Astrocyte (in vitro differentiated cells and primary cell): ENCODE results near the gene ROR2. TPM values are rescaled to one million over a fixed set of nuclear protein-coding genes. Genes with fewer than 3 reads are reported as not detected.

Experiments used
- DNase-seq: peaks from one replicate; pipeline ENCODE4 v3.0.0-alpha.2; 2010; ENCODE audit warnings: low read depth
- FAIRE-seq: peaks from 2 replicates; lab custom pipeline; 2011; peaks lifted over from hg19 to GRCh38; lab: Jason Lieb, UNC
- H2AFZ ChIP-seq: 2 replicates; pipeline ENCODE4 v1.6.0; 2012; ENCODE audit warnings: low read depth, low read length, inconsistent platforms
- H3K27ac ChIP-seq: 2 replicates; pipeline ENCODE4 v1.5.1; 2011; ENCODE audit warnings: low read depth, low read length, inconsistent platforms
- H3K27me3 ChIP-seq: 2 replicates; pipeline ENCODE4 v1.6.0; 2011; ENCODE audit warnings: low read length, inconsistent platforms; ENCODE audit not compliant: insufficient read depth
- H3K36me3 ChIP-seq: 2 replicates; pipeline ENCODE4 v1.5.1; 2011; ENCODE audit warnings: low read length, inconsistent platforms; ENCODE audit not compliant: insufficient read depth
- H3K4me1 ChIP-seq: 2 replicates; pipeline ENCODE4 v1.5.1; 2011; ENCODE audit warnings: low read length, inconsistent platforms; ENCODE audit not compliant: insufficient read depth
- H3K4me2 ChIP-seq: 2 replicates; pipeline ENCODE4 v1.6.0; 2012; ENCODE audit warnings: low read length, inconsistent platforms
- H3K4me3 ChIP-seq: 2 replicates; pipeline ENCODE4 v1.5.1; 2011; ENCODE audit warnings: low read depth, mild to moderate bottlenecking, low read length, inconsistent platforms; ENCODE audit not compliant: insufficient read depth
- H3K79me2 ChIP-seq: 2 replicates; pipeline ENCODE4 v1.6.0; 2012; ENCODE audit warnings: mild to moderate bottlenecking, low read length, inconsistent platforms; ENCODE audit not compliant: insufficient read depth
- H3K9ac ChIP-seq: 2 replicates; pipeline ENCODE4 v1.6.0; 2012; ENCODE audit warnings: mild to moderate bottlenecking, low read length, inconsistent platforms
- H3K9me3 ChIP-seq: 2 replicates; pipeline ENCODE4 v1.5.1; 2012; ENCODE audit warnings: low read depth, mild to moderate bottlenecking, low read length, inconsistent platforms; ENCODE audit not compliant: insufficient read depth
- H4K20me1 ChIP-seq: 2 replicates; pipeline ENCODE4 v1.6.0; 2012; ENCODE audit warnings: low read length, inconsistent platforms; ENCODE audit not compliant: insufficient read depth
- H3K27ac Mint-ChIP-seq: one replicate; pipeline ENCODE4 v1.8.0; 2021; ENCODE audit warnings: mild to moderate bottlenecking, mixed read lengths; ENCODE audit not compliant: unreplicated experiment
- H3K27me3 Mint-ChIP-seq: one replicate; pipeline ENCODE4 v1.8.0; 2021; ENCODE audit warnings: low read depth, mixed read lengths; ENCODE audit not compliant: unreplicated experiment
- H3K36me3 Mint-ChIP-seq: one replicate; pipeline ENCODE4 v1.8.0; 2021; ENCODE audit warnings: low read depth, mixed read lengths; ENCODE audit not compliant: unreplicated experiment
- H3K4me1 Mint-ChIP-seq: one replicate; pipeline ENCODE4 v1.8.0; 2021; ENCODE audit warnings: low read depth, mixed read lengths; ENCODE audit not compliant: unreplicated experiment
- H3K4me3 Mint-ChIP-seq: one replicate; pipeline ENCODE4 v1.8.0; 2021; ENCODE audit warnings: mild to moderate bottlenecking, moderate library complexity, mixed read lengths; ENCODE audit not compliant: unreplicated experiment
- H3K9me3 Mint-ChIP-seq: one replicate; pipeline ENCODE4 v1.8.0; 2021; ENCODE audit warnings: mild to moderate bottlenecking, mixed read lengths; ENCODE audit not compliant: unreplicated experiment
- EZH2 ChIP-seq: IDR thresholded peaks from 2 replicates; pipeline ENCODE4 v1.6.1; 2012; ENCODE audit warnings: mild to moderate bottlenecking, low read length, inconsistent platforms; ENCODE audit not compliant: insufficient read depth
- total RNA-seq: library from RNA; stranded (reverse); gene quantifications from 2 replicates; pipeline ENCODE4 v1.2.1, GENCODE V29; 2021
- TF ChIP-seq, protein P1 (sequence below): IDR thresholded peaks from 2 replicates; pipeline ENCODE4 v1.5.1; 2011; ENCODE audit warnings: low read depth, mild to moderate bottlenecking, inconsistent platforms, low read length, moderate library complexity; ENCODE audit not compliant: insufficient read depth

ROR2 gene
- total RNA-seq, 1 donor from 2014 or later, result 4.9 TPM

DNA sequence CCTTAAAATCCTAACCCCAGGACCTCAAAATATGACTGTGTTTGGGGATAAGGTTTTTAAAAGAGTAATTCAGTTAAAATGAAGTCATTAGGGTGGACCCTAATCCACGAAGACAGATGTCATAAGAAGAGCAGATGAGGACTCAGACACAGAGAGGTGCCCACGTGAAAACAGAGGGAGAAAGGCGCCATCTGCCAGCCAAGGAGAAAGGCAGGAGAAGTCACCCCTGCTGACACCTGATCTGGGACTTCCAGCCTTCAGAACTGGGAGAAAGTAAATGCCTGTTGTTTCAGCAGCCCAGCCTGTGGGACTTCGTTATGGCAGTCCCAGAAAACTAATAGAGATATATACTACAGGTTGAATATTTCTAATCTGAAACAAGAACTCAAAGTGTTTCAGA is 67.4 kb downstream of the ROR2 start:
- no peaks in the 10 kb centered on the region for H3K9me3 ChIP-seq
- H3K36me3 Mint-ChIP-seq, result peaks cover 10% of the 10 kb centered on the region
- H3K9ac ChIP-seq, result no peak overlapping the region
- no peaks in the 10 kb centered on the region for H3K79me2 ChIP-seq
- H3K36me3 ChIP-seq, result no peaks in the 10 kb centered on the region
- H3K9me3 Mint-ChIP-seq, result peaks cover 2% of the 10 kb centered on the region
- peaks cover 2% of the 10 kb centered on the region for H3K27me3 Mint-ChIP-seq
- H4K20me1 ChIP-seq, result no peaks in the 10 kb centered on the region
- H3K4me3 Mint-ChIP-seq, result no peak overlapping the region
- peaks cover 22% of the 10 kb centered on the region for H3K4me1 Mint-ChIP-seq
- DNase-seq, result no peak
- no peak overlapping the region for H2AFZ ChIP-seq
- H3K27me3 ChIP-seq, result no peaks in the 10 kb centered on the region
- no peak overlapping the region for H3K27ac ChIP-seq
- no peak overlapping the region for H3K27ac Mint-ChIP-seq
- no peak overlapping the region for H3K4me3 ChIP-seq
- no peak overlapping the region for H3K4me2 ChIP-seq
- peaks cover 6% of the 10 kb centered on the region for H3K4me1 ChIP-seq
- no peak for FAIRE-seq
- TF ChIP-seq EZH2, result no peak
- TF ChIP-seq, protein P1, sequence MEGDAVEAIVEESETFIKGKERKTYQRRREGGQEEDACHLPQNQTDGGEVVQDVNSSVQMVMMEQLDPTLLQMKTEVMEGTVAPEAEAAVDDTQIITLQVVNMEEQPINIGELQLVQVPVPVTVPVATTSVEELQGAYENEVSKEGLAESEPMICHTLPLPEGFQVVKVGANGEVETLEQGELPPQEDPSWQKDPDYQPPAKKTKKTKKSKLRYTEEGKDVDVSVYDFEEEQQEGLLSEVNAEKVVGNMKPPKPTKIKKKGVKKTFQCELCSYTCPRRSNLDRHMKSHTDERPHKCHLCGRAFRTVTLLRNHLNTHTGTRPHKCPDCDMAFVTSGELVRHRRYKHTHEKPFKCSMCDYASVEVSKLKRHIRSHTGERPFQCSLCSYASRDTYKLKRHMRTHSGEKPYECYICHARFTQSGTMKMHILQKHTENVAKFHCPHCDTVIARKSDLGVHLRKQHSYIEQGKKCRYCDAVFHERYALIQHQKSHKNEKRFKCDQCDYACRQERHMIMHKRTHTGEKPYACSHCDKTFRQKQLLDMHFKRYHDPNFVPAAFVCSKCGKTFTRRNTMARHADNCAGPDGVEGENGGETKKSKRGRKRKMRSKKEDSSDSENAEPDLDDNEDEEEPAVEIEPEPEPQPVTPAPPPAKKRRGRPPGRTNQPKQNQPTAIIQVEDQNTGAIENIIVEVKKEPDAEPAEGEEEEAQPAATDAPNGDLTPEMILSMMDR, result no peak

GRCh38 chr9:91880378-91880972 is 69.6 kb downstream of the ROR2 start:
- Mint-ChIP-seq H3K36me3 (peaks cover 16% of the 10 kb centered on the region), H3K4me3 (no peak overlapping the region), H3K27ac (no peak overlapping the region), H3K4me1 (peaks cover 13% of the 10 kb centered on the region), H3K27me3 (peaks cover 7% of the 10 kb centered on the region), H3K9me3 (peaks cover 2% of the 10 kb centered on the region)
- no peak overlapping the region for H3K4me2 ChIP-seq
- H3K4me1 ChIP-seq, result peaks cover 2% of the 10 kb centered on the region
- H3K4me3 ChIP-seq, result no peak overlapping the region
- H3K9ac ChIP-seq, result no peak overlapping the region
- no peaks in the 10 kb centered on the region for H3K36me3 ChIP-seq
- no peaks in the 10 kb centered on the region for H3K27me3 ChIP-seq
- FAIRE-seq (no peak), DNase-seq (no peak)
- no peaks in the 10 kb centered on the region for H4K20me1 ChIP-seq
- TF ChIP-seq, protein P1, result no peak
- TF ChIP-seq EZH2, result no peak
- H3K27ac ChIP-seq, result no peak overlapping the region
- no peaks in the 10 kb centered on the region for H3K9me3 ChIP-seq
- no peaks in the 10 kb centered on the region for H3K79me2 ChIP-seq
- H2AFZ ChIP-seq, result no peak overlapping the region

GRCh38 chr9:91879231-91879630 is 70.8 kb downstream of the ROR2 start:
- H4K20me1 ChIP-seq, result no peaks in the 10 kb centered on the region
- no peak overlapping the region for H3K4me2 ChIP-seq
- H3K36me3 Mint-ChIP-seq, result peaks cover 16% of the 10 kb centered on the region
- peaks cover 7% of the 10 kb centered on the region for H3K27me3 Mint-ChIP-seq
- no peak overlapping the region for H3K4me3 ChIP-seq
- no peak overlapping the region for H3K9ac ChIP-seq
- H3K4me1 Mint-ChIP-seq, result peaks cover 4% of the 10 kb centered on the region
- no peaks in the 10 kb centered on the region for H3K36me3 ChIP-seq
- H3K27ac Mint-ChIP-seq, result no peak overlapping the region
- no peaks in the 10 kb centered on the region for H3K79me2 ChIP-seq
- DNase-seq (no peak), FAIRE-seq (no peak)
- H3K9me3 ChIP-seq, result no peaks in the 10 kb centered on the region
- peaks cover 2% of the 10 kb centered on the region for H3K9me3 Mint-ChIP-seq
- H3K4me3 Mint-ChIP-seq, result no peak overlapping the region
- no peak overlapping the region for H3K27ac ChIP-seq
- no peaks in the 10 kb centered on the region for H3K27me3 ChIP-seq
- no peak overlapping the region for H2AFZ ChIP-seq
- H3K4me1 ChIP-seq, result no peaks in the 10 kb centered on the region
- TF ChIP-seq, protein P1, result no peak
- TF ChIP-seq EZH2, result no peak
